Measurements from ENCODE around the gene ERC2. TPM values are rescaled to one million over a fixed set of nuclear protein-coding genes. Genes with fewer than 3 reads are reported as not detected.

ERC2 gene
- total RNA-seq, 1 experiment from 2014 or later: 0.77 TPM

- H3K27me3 ChIP-seq (ENCODE audit: low read length): peaks cover 73% of the 10 kb centered on the region
- ATAC-seq: no peak
- ChIA-PET POLR2A (ENCODE audit: unreplicated experiment) (no interaction called here), CTCF (no interaction called here)
- H3F3A ChIP-seq (ENCODE audit: low read length, unreplicated experiment): no peaks in the 10 kb centered on the region
- TF ChIP-seq CTCF (conservative IDR thresholded peaks at IDR 0.05; ENCODE audit: low read depth, low read length) (no peak), EZH2phosphoT487 (IDR thresholded peaks at IDR 0.05; ENCODE audit: borderline replicate concordance, low read length) (no peak), EZH2 (IDR thresholded peaks at IDR 0.05; ENCODE audit: low read length, unreplicated experiment) (no peak)
- H3K27ac ChIP-seq (ENCODE audit: low read length): no peak overlapping the region
- no peaks in the 10 kb centered on the region for H3K9me2 ChIP-seq (replicated peaks; ENCODE audit: low read length)
- no TSS peak for BruUV-seq (replicated peaks)
- no peaks in the 10 kb centered on the region for H3K9me3 ChIP-seq (ENCODE audit: low read length)
- H3K79me2 ChIP-seq (ENCODE audit: low read length): no peaks in the 10 kb centered on the region
- H3K4me1 ChIP-seq (ENCODE audit: insufficient read depth, low read length): no peaks in the 10 kb centered on the region
- H4K20me1 ChIP-seq (ENCODE audit: low read length): no peaks in the 10 kb centered on the region
- no peak overlapping the region for H3K9ac ChIP-seq (ENCODE audit: low read length)
- H3K36me3 ChIP-seq (ENCODE audit: low read depth, low read length): no peaks in the 10 kb centered on the region
- no peak overlapping the region for H2AFZ ChIP-seq (ENCODE audit: low read length)
- DNase-seq: no peak
- intact Hi-C loops (cut with micrococcal nuclease): no loop called here
- H3K4me3 ChIP-seq (ENCODE audit: low read length): no peak overlapping the region
- H3K4me2 ChIP-seq (ENCODE audit: low read length): no peak overlapping the region
Observed at GRCh38 chr3:56488812-56489600, 20.7 kb upstream of the ERC2 start.

GRCh38 chr3:56484525-56485032, 16.3 kb upstream of the ERC2 start:
- ChIA-PET CTCF (no interaction called here), POLR2A (ENCODE audit: unreplicated experiment) (no interaction called here)
- Histone ChIP-seq H4K20me1 (ENCODE audit: low read length) (no peaks in the 10 kb centered on the region), H3K4me2 (ENCODE audit: low read length) (no peak overlapping the region), H3K4me1 (ENCODE audit: insufficient read depth, low read length) (no peaks in the 10 kb centered on the region), H3K27ac (ENCODE audit: low read length) (no peak overlapping the region), H3K27me3 (ENCODE audit: low read length) (peaks cover 79% of the 10 kb centered on the region), H3K9ac (ENCODE audit: low read length) (no peak overlapping the region), H3K79me2 (ENCODE audit: low read length) (no peaks in the 10 kb centered on the region), H2AFZ (ENCODE audit: low read length) (no peak overlapping the region), H3F3A (ENCODE audit: low read length, unreplicated experiment) (no peaks in the 10 kb centered on the region), H3K9me2 (replicated peaks; ENCODE audit: low read length) (no peaks in the 10 kb centered on the region), H3K36me3 (ENCODE audit: low read depth, low read length) (no peaks in the 10 kb centered on the region), H3K4me3 (ENCODE audit: low read length) (no peak overlapping the region), H3K9me3 (ENCODE audit: low read length) (no peaks in the 10 kb centered on the region)
- no peak for TF ChIP-seq EZH2phosphoT487 (IDR thresholded peaks at IDR 0.05; ENCODE audit: borderline replicate concordance, low read length)
- TF ChIP-seq CTCF (conservative IDR thresholded peaks at IDR 0.05; ENCODE audit: low read depth, low read length): no peak
- TF ChIP-seq EZH2 (IDR thresholded peaks at IDR 0.05; ENCODE audit: low read length, unreplicated experiment): no peak
- no TSS peak for BruUV-seq (replicated peaks)
- ATAC-seq (no peak), DNase-seq (no peak)
- intact Hi-C loops (cut with micrococcal nuclease): no loop called here

- POLR2A ChIA-PET (ENCODE audit: unreplicated experiment): no interaction called here
- no peak overlapping the region for H3K9ac ChIP-seq (ENCODE audit: low read length)
- H3F3A ChIP-seq (ENCODE audit: low read length, unreplicated experiment): no peaks in the 10 kb centered on the region
- no peak overlapping the region for H3K4me3 ChIP-seq (ENCODE audit: low read length)
- no peaks in the 10 kb centered on the region for H3K9me3 ChIP-seq (ENCODE audit: low read length)
- H3K4me2 ChIP-seq (ENCODE audit: low read length): no peak overlapping the region
- H3K36me3 ChIP-seq (ENCODE audit: low read depth, low read length): no peaks in the 10 kb centered on the region
- H2AFZ ChIP-seq (ENCODE audit: low read length): no peak overlapping the region
- H3K27ac ChIP-seq (ENCODE audit: low read length): no peak overlapping the region
- no peak for TF ChIP-seq CTCF (conservative IDR thresholded peaks at IDR 0.05; ENCODE audit: low read depth, low read length)
- TF ChIP-seq EZH2phosphoT487 (IDR thresholded peaks at IDR 0.05; ENCODE audit: borderline replicate concordance, low read length): no peak
- no peak for TF ChIP-seq EZH2 (IDR thresholded peaks at IDR 0.05; ENCODE audit: low read length, unreplicated experiment)
- H3K4me1 ChIP-seq (ENCODE audit: insufficient read depth, low read length): no peaks in the 10 kb centered on the region
- H3K9me2 ChIP-seq (replicated peaks; ENCODE audit: low read length): no peaks in the 10 kb centered on the region
- CTCF ChIA-PET: no interaction called here
- no peak for DNase-seq
- peaks cover 74% of the 10 kb centered on the region for H3K27me3 ChIP-seq (ENCODE audit: low read length)
- no peaks in the 10 kb centered on the region for H4K20me1 ChIP-seq (ENCODE audit: low read length)
- intact Hi-C loops (cut with micrococcal nuclease): no loop called here
- no peaks in the 10 kb centered on the region for H3K79me2 ChIP-seq (ENCODE audit: low read length)
- ATAC-seq: no peak
- BruUV-seq (replicated peaks): no TSS peak
Observed at GRCh38 chr3:56484122-56484521, 15.9 kb upstream of the ERC2 start.

Measured in PC-3 (cell line).